Inferior parietal cortex (tissue), 1 donor: Measurements from ENCODE around the gene RASD1.

ENCODE experiments used
- DNase-seq: peaks from one replicate; pipeline ENCODE4 v3.0.0-alpha.2; 2016; ENCODE audit errors: extremely low spot score

RASD1 gene

GRCh38 chr17:17527534-17527933 is 31.3 kb upstream of the RASD1 start:
- no peak for DNase-seq

GRCh38 chr17:17526369-17526768 is 30.2 kb upstream of the RASD1 start:
- DNase-seq = no peak

GRCh38 chr17:17525956-17526355 is 29.8 kb upstream of the RASD1 start:
- no peak for DNase-seq

GRCh38 chr17:17525311-17525710 is 29.1 kb upstream of the RASD1 start:
- DNase-seq = no peak

GRCh38 chr17:17523731-17524490 is 27.7 kb upstream of the RASD1 start:
- no peak for DNase-seq

- DNase-seq = no peak
These were observed 27.0 kb upstream of the RASD1 start for GRCh38 chr17:17523001-17523730.

- no peak for DNase-seq
These were observed 24.5 kb upstream of the RASD1 start for GRCh38 chr17:17520599-17521232.

GRCh38 chr17:17519886-17520285 is 23.7 kb upstream of the RASD1 start:
- DNase-seq = no peak

- no peak for DNase-seq
These were observed 22.8 kb upstream of the RASD1 start for GRCh38 chr17:17518951-17519350.

- DNase-seq = no peak
These were observed 21.8 kb upstream of the RASD1 start for GRCh38 chr17:17518014-17518413.

- DNase-seq = no peak
These were observed 20.9 kb upstream of the RASD1 start for GRCh38 chr17:17516941-17517720.

GRCh38 chr17:17515934-17516930 is 20.0 kb upstream of the RASD1 start:
- no peak for DNase-seq

GRCh38 chr17:17514993-17515933 is 19.1 kb upstream of the RASD1 start:
- DNase-seq = no peak

- no peak for DNase-seq
These were observed 18.3 kb upstream of the RASD1 start for GRCh38 chr17:17514361-17514992.

GRCh38 chr17:17513626-17514025 is 17.4 kb upstream of the RASD1 start:
- DNase-seq = no peak

GRCh38 chr17:17512866-17513265 is 16.7 kb upstream of the RASD1 start:
- no peak for DNase-seq

GRCh38 chr17:17511881-17512858 is 16.0 kb upstream of the RASD1 start:
- no peak for DNase-seq

GRCh38 chr17:17511293-17511741 is 15.1 kb upstream of the RASD1 start:
- DNase-seq = no peak
